ENCODE measurements around the gene TMEM181. TPM values are rescaled to one million over a fixed set of nuclear protein-coding genes. Genes with fewer than 3 reads are reported as not detected.
"Not testable (repeated sequence)": the region's sequence is repeated elsewhere in the genome, so short reads cannot be mapped to it uniquely, and the experiment has no call there.

The TMEM181 gene
- polyA plus RNA-seq, 3 donors = 18.2 to 22.3 (median 21.5) TPM

- no peak for DNase-seq
Observed at GRCh38 chr6:158591810-158592209, 31.9 kb downstream of the TMEM181 start.

- DNase-seq = no peak
Observed at GRCh38 chr6:158593670-158594069, 33.8 kb downstream of the TMEM181 start.

- no peak for DNase-seq
Observed at GRCh38 chr6:158595223-158595622, 35.3 kb downstream of the TMEM181 start.

- no peak for DNase-seq
Observed at GRCh38 chr6:158596861-158597260, 37.0 kb downstream of the TMEM181 start.

GRCh38 chr6:158597565-158597964 is 37.7 kb downstream of the TMEM181 start:
- no peak for DNase-seq

- no peak for DNase-seq
Observed at GRCh38 chr6:158599635-158600034, 39.7 kb downstream of the TMEM181 start.

GRCh38 chr6:158603261-158604047 is 43.6 kb downstream of the TMEM181 start:
- no peak for DNase-seq

GRCh38 chr6:158604048-158604406 is 44.1 kb downstream of the TMEM181 start:
- DNase-seq = no peak

GRCh38 chr6:158605266-158605878 is 45.5 kb downstream of the TMEM181 start:
- peak; percentile 65 for DNase-seq

GRCh38 chr6:158606011-158606410 is 46.1 kb downstream of the TMEM181 start:
- not testable (repeated sequence) for DNase-seq

GRCh38 chr6:158606935-158607334 is 47.0 kb downstream of the TMEM181 start:
- DNase-seq = no peak

- DNase-seq = no peak
Observed at GRCh38 chr6:158607411-158608170, 47.7 kb downstream of the TMEM181 start.

GRCh38 chr6:158608221-158608620 is 48.3 kb downstream of the TMEM181 start:
- DNase-seq = no peak

- no peak for DNase-seq
Observed at GRCh38 chr6:158609455-158610155, 49.7 kb downstream of the TMEM181 start.

- DNase-seq = no peak
Observed at GRCh38 chr6:158610319-158610968, 50.6 kb downstream of the TMEM181 start.

- no peak for DNase-seq
Observed at GRCh38 chr6:158611039-158611438, 51.1 kb downstream of the TMEM181 start.

- DNase-seq = no peak
Observed at GRCh38 chr6:158611541-158612370, 51.9 kb downstream of the TMEM181 start.

GRCh38 chr6:158614606-158615005 is 54.7 kb downstream of the TMEM181 start:
- DNase-seq = not testable (repeated sequence)

GRCh38 chr6:158618289-158618688 is 58.4 kb downstream of the TMEM181 start:
- DNase-seq = not testable (repeated sequence)

- no peak for DNase-seq
Observed at GRCh38 chr6:158619922-158620801, 60.3 kb downstream of the TMEM181 start.
